Measurements from ENCODE around the gene NSDHL.

DNA sequence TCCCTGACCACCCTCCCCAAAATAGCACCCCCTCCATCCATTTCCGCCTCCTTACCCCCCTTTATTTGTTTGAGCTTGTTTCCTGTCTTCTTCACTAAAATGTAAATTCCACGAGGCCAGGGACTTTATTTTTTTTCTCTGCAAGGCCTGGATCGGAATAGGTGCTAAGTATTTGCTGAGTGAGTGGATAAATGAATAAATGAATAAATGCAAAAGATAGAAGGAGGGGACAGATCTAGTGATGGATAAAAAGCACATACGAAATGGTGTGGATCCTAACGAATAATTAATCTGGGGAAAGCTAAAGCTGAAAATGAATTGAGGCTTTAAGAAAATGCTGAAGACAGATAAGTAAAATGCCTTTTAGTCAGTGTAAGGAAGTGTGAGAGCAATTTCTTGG lies 12.5 kb upstream of the NSDHL start:
- TF ChIP-seq EZH2 (IDR thresholded peaks at IDR 0.05) = no peak
- TF ChIP-seq CTCF (IDR thresholded peaks at IDR 0.05) = no peak
- no peak for TF ChIP-seq EZH2phosphoT487 (IDR thresholded peaks at IDR 0.05)
